ENCODE measurements around the gene SAFB2. TPM values are rescaled to one million over a fixed set of nuclear protein-coding genes. Genes with fewer than 3 reads are reported as not detected.

SAFB2 gene
- polyA plus RNA-seq, 1 donor from 2014 or later: 40.1 TPM

DNA sequence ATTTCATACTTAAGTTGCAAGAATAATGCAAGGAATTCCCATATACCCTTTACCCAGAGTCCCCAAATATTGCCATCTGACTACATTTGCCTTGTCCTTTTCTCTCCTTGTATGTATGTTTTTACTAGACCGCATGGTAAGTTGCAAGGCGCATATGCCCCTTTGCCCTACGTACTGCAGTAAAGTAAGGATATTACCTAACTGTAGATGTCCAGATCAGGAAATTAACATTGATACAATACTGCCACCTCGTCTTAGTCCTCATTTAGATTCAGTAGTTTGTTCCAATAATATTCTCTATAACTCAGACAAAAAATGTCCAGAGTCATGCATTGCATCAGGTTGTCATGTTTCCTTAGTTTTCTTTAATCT, 9.7 kb upstream of the SAFB2 start:
- no peak overlapping the region for H3K9ac ChIP-seq (ENCODE audit: low read length)
- H3K9me2 ChIP-seq (ENCODE audit: insufficient read depth, low read length): no peaks in the 10 kb centered on the region
- peaks cover 12% of the 10 kb centered on the region for H4K20me1 ChIP-seq (ENCODE audit: insufficient read depth)
- H3K27ac ChIP-seq (ENCODE audit: low read length): no peak overlapping the region
- H3K4me3 ChIP-seq (ENCODE audit: low read length): no peak overlapping the region
- H2AFZ ChIP-seq (ENCODE audit: low read depth, low read length): no peak overlapping the region
- H3K36me3 ChIP-seq (ENCODE audit: insufficient read depth, low read length): no peaks in the 10 kb centered on the region
- no peaks in the 10 kb centered on the region for H3K27me3 ChIP-seq (ENCODE audit: insufficient read depth, low read depth, low read length)
- H3K9me3 ChIP-seq (ENCODE audit: low read length): no peaks in the 10 kb centered on the region
- peaks cover 89% of the 10 kb centered on the region for H3K79me2 ChIP-seq (replicated peaks; ENCODE audit: insufficient read depth, low read length)
- TF ChIP-seq MXI1 (conservative IDR thresholded peaks at IDR 0.05; ENCODE audit: poor library complexity, severe bottlenecking) (no peak), POLR2AphosphoS5 (IDR thresholded peaks at IDR 0.05) (no peak), RAD21 (conservative IDR thresholded peaks at IDR 0.05) (no peak), EZH2 (IDR thresholded peaks at IDR 0.05; ENCODE audit: borderline replicate concordance, insufficient read depth, low read length, poor library complexity, severe bottlenecking) (no peak), SMC3 (conservative IDR thresholded peaks at IDR 0.05; ENCODE audit: poor library complexity) (no peak), EP300 (conservative IDR thresholded peaks at IDR 0.05; ENCODE audit: poor library complexity, severe bottlenecking) (no peak), TAF1 (IDR thresholded peaks at IDR 0.05; ENCODE audit: low read depth) (no peak)
- TF ChIP-seq, protein P1, sequence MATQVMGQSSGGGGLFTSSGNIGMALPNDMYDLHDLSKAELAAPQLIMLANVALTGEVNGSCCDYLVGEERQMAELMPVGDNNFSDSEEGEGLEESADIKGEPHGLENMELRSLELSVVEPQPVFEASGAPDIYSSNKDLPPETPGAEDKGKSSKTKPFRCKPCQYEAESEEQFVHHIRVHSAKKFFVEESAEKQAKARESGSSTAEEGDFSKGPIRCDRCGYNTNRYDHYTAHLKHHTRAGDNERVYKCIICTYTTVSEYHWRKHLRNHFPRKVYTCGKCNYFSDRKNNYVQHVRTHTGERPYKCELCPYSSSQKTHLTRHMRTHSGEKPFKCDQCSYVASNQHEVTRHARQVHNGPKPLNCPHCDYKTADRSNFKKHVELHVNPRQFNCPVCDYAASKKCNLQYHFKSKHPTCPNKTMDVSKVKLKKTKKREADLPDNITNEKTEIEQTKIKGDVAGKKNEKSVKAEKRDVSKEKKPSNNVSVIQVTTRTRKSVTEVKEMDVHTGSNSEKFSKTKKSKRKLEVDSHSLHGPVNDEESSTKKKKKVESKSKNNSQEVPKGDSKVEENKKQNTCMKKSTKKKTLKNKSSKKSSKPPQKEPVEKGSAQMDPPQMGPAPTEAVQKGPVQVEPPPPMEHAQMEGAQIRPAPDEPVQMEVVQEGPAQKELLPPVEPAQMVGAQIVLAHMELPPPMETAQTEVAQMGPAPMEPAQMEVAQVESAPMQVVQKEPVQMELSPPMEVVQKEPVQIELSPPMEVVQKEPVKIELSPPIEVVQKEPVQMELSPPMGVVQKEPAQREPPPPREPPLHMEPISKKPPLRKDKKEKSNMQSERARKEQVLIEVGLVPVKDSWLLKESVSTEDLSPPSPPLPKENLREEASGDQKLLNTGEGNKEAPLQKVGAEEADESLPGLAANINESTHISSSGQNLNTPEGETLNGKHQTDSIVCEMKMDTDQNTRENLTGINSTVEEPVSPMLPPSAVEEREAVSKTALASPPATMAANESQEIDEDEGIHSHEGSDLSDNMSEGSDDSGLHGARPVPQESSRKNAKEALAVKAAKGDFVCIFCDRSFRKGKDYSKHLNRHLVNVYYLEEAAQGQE (IDR thresholded peaks at IDR 0.05; ENCODE audit: borderline replicate concordance): no peak
- TF ChIP-seq, protein P2, sequence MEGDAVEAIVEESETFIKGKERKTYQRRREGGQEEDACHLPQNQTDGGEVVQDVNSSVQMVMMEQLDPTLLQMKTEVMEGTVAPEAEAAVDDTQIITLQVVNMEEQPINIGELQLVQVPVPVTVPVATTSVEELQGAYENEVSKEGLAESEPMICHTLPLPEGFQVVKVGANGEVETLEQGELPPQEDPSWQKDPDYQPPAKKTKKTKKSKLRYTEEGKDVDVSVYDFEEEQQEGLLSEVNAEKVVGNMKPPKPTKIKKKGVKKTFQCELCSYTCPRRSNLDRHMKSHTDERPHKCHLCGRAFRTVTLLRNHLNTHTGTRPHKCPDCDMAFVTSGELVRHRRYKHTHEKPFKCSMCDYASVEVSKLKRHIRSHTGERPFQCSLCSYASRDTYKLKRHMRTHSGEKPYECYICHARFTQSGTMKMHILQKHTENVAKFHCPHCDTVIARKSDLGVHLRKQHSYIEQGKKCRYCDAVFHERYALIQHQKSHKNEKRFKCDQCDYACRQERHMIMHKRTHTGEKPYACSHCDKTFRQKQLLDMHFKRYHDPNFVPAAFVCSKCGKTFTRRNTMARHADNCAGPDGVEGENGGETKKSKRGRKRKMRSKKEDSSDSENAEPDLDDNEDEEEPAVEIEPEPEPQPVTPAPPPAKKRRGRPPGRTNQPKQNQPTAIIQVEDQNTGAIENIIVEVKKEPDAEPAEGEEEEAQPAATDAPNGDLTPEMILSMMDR (IDR thresholded peaks at IDR 0.05; ENCODE audit: poor library complexity, severe bottlenecking): no peak
- no peaks in the 10 kb centered on the region for H3F3A ChIP-seq (ENCODE audit: insufficient read depth, low read length, poor library complexity, severe bottlenecking)
- H3K4me2 ChIP-seq (ENCODE audit: low read length): no peak overlapping the region

DNA sequence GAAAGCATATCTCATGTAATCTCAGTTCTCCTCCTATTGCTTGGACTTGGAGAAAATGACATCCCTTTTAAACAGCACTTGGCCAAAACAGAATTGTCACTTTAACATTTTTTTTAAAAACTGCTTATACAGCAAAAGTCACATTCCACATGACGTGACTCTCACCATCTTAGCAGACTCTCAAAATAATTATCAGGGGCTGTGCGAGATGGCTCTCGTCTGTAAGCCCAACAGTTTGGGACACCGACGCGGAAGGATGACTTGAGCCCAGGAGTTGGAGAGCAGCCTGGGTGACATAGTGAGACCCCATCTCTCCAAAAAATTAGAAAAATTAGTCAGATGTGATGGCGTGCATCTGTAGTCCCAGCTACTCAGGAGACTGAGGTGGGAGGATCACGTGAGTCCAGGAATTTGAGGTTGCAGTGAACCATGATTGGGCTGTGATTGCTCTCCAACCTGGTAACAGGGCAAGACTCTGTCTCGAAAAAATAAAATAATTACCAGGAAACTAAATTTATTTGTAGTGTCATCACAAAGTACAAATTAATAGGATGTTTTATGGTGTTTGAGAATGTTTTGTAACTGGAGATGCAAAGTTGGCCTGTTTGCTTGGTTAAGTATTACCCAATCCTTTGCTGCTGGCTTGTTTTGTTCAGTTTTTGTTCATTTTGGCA, 9.1 kb upstream of the SAFB2 start:
- Histone ChIP-seq H3K9me2 (ENCODE audit: insufficient read depth, low read length) (no peaks in the 10 kb centered on the region), H3K4me3 (ENCODE audit: low read length) (no peak overlapping the region), H2AFZ (ENCODE audit: low read depth, low read length) (no peak overlapping the region), H3K27ac (ENCODE audit: low read length) (no peak overlapping the region), H3K36me3 (ENCODE audit: insufficient read depth, low read length) (no peaks in the 10 kb centered on the region), H3K4me2 (ENCODE audit: low read length) (no peak overlapping the region), H3K79me2 (replicated peaks; ENCODE audit: insufficient read depth, low read length) (peaks cover 92% of the 10 kb centered on the region), H3K27me3 (ENCODE audit: insufficient read depth, low read depth, low read length) (no peaks in the 10 kb centered on the region), H4K20me1 (ENCODE audit: insufficient read depth) (peaks cover 12% of the 10 kb centered on the region), H3F3A (ENCODE audit: insufficient read depth, low read length, poor library complexity, severe bottlenecking) (no peaks in the 10 kb centered on the region), H3K9ac (ENCODE audit: low read length) (no peak overlapping the region), H3K9me3 (ENCODE audit: low read length) (no peaks in the 10 kb centered on the region)
- no peak for TF ChIP-seq SMC3 (conservative IDR thresholded peaks at IDR 0.05; ENCODE audit: poor library complexity)
- TF ChIP-seq POLR2AphosphoS5 (IDR thresholded peaks at IDR 0.05): no peak
- TF ChIP-seq EP300 (conservative IDR thresholded peaks at IDR 0.05; ENCODE audit: poor library complexity, severe bottlenecking): no peak
- TF ChIP-seq RAD21 (conservative IDR thresholded peaks at IDR 0.05): no peak
- TF ChIP-seq, protein P2 (IDR thresholded peaks at IDR 0.05; ENCODE audit: poor library complexity, severe bottlenecking): no peak
- TF ChIP-seq MXI1 (conservative IDR thresholded peaks at IDR 0.05; ENCODE audit: poor library complexity, severe bottlenecking): no peak
- TF ChIP-seq EZH2 (IDR thresholded peaks at IDR 0.05; ENCODE audit: borderline replicate concordance, insufficient read depth, low read length, poor library complexity, severe bottlenecking): no peak
- TF ChIP-seq TAF1 (IDR thresholded peaks at IDR 0.05; ENCODE audit: low read depth): no peak
- TF ChIP-seq, protein P1 (IDR thresholded peaks at IDR 0.05; ENCODE audit: borderline replicate concordance): no peak
